Measurements from ENCODE around the gene PLSCR5.

The PLSCR5 gene

DNA sequence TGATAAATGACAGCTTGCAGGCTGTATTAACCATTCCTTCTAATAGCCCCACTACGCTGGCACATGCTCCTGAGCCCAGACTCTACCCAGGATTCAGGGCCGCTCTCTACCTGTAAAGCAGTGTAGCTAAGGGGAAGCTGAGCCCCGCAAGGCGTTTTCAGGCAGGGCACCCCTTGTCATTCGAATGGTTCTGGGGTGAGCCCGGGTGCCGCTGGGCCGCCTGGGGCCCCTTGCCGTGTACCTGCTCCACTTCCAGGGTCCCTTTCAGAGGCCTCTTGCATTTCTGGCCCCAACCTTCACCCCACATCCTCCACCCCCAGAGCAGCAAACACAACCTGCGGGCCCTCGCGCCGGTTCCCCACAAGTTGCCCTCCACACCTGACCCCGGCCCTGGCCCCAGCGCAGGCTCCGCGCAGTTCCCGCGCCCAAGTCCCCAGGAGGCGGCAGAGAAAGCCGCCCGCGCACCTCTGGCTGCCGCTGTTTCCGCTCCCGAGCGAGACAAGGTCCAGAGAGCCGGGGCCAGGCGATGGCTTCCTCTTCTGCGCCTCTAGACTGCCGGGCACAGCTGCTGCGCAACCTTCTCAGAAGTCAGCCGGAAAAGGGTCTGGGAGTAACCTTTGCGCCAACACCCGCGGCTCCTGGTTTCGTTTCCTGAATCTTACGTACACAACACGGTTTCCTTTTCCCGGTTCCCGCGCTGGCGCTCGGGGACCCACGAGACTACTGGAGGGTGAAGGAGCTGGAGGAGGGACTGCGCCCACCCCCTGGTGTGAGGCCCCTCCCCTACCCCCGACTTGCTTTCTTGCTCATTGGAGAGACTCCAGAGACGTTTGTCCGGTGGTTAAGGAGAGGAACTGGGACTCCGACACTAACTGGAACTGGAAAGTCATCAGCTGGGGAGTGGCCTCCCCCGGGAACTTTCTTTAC, 60.9 kb downstream of the PLSCR5 start, which contains the start of gene PLSCR1:
PLSCR1 (minus strand) TSS at position 606 of the 927 bp plus-strand sequence. CDS start 8,055 bp downstream, outside the sequence.
- peak; percentile 91 to 94 for DNase-seq

GRCh38 chr3:146543461-146544001, 61.6 kb downstream of the PLSCR5 start:
- DNase-seq = peak in 1 of 2 experiments; percentile 58

GRCh38 chr3:146542978-146543377, 62.2 kb downstream of the PLSCR5 start:
- DNase-seq = no peak

DNA sequence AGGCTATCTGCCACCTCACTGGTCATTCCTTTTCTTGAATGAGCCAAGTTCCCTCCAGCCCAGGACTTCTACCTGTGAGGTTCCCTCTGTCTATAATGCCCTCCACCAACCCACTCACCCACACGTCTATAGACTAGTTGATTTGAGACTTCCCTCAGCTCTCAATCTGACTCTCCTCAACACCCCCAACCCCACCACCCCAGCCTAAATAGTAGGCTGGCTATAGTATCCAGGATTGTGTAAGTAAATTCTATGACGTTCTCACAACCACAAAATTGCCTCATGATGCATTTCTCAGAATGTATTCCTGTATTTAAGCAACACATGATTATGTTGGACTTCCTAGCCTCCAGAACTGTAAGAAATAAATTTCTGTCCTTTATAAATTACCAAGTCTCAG, 63.0 kb downstream of the PLSCR5 start:
- no peak for DNase-seq

GRCh38 chr3:146540978-146541377, 64.2 kb downstream of the PLSCR5 start:
- DNase-seq = no peak

DNA sequence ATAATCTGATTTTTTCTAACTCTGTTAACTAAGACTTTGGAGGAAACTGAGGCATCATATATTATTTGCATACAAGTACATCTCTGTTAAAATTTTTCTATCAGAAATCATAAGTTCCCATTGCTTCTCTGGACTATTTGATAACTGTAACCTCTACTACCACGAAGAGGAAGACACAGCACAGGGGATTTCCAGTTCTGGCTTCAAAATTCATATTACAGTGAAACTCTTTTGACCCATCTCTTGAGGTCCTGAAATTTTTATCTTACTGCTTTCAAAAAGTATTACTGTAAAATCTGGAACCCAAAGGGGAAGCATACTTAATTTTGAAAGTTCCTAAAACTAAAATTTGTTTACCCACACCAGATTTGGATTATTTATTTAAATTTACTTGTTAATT, 64.9 kb downstream of the PLSCR5 start:
- no peak for DNase-seq

DNA sequence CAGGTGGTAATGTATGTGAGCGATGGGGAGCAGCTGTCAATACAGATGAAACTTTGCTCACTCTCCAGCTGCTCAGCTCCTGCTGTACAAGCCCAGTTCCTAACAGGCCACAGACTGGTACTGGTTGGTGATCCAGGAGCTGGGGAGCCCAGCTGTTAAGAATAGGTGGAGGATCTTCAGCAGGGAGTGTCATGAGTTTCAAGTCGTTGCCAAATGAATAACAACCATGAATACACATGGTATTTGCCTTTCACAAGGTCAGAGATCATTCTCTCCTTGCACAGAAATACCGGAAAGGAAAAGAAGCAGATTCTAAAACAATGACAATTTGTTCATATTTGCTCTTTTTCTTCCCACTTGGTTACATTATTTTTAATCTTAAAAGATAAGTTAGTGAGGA, 65.8 kb downstream of the PLSCR5 start:
- peak in 1 of 2 experiments; percentile 37 for DNase-seq

- DNase-seq = no peak
Measured at GRCh38 chr3:146537603-146538002, 67.5 kb downstream of the PLSCR5 start.

DNA sequence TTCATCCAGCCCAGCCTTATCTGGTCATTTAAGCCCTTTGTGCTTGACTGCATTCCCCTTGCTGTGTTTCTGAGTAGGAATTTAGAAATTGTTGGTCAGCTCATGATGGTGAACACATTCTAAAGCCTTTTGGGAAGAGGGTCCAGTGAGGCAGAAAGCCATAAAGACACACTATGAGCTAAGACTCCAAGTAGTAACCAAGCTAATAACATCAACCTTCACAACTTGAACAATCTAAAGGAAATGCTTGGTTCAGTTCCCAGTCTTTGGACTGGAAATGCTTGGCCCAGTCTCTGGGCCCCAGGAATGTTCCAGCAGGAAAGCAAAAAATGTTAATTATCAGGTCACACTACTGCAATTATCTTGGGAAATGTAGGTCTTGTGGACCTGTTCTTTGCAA, 68.5 kb downstream of the PLSCR5 start:
- no peak for DNase-seq

Data from NCI-H524 (cell line).